IMR-90 (cell line): ENCODE data around the gene PRR22. TPM values are rescaled to one million over a fixed set of nuclear protein-coding genes. Genes with fewer than 3 reads are reported as not detected.

Experiments used
- ATAC-seq: fragments of 200-7000 bp; cut with Tn5 transposase; 2 replicates; pipeline ENCODE4 v1.9.1; 2020; ENCODE audit warnings: low read depth, mild to moderate bottlenecking, moderate library complexity
- BruUV-seq: library from RNA; stranded (reverse); fragments of 400-500 nt; replicated peaks from 2 replicates; lab custom pipeline; 2021; lab: Mats Ljungman, UMichigan
- CTCF ChIA-PET: fragments of 300-600 bp; formaldehyde crosslinking; extraction: SDS; loops from one replicate; lab custom pipeline; 2021; ENCODE audit warnings: antibody characterized with exemption; lab: Yijun Ruan, JAX
- POLR2A ChIA-PET: fragments of 300-600 bp; sonication (Branson Sonifier 250); formaldehyde crosslinking; loops from one replicate; lab custom pipeline; 2022; ENCODE audit warnings: antibody characterized with exemption; ENCODE audit not compliant: unreplicated experiment; lab: Charles Lee
- DNase-seq: peaks from one replicate; pipeline ENCODE4 v3.0.0; 2013
- H2AFZ ChIP-seq: replicated peaks from 2 replicates; pipeline ENCODE3; 2013; ENCODE audit warnings: low read length, mild to moderate bottlenecking; ENCODE audit not compliant: poor library complexity
- H2AK5ac ChIP-seq: 2 replicates; pipeline ENCODE4 v1.6.1; 2013; ENCODE audit warnings: low read depth, low read length, inconsistent platforms
- H2AK9ac ChIP-seq: replicated peaks from 2 replicates; pipeline ENCODE3; 2013; ENCODE audit warnings: mild to moderate bottlenecking, low read depth, low read length, moderate library complexity; ENCODE audit not compliant: poor library complexity
- H2BK120ac ChIP-seq: 2 replicates; pipeline ENCODE4 v1.6.1; 2013; ENCODE audit warnings: low read depth, low read length, inconsistent platforms
- H2BK15ac ChIP-seq: 3 replicates; pipeline ENCODE4 v1.6.1; 2013; ENCODE audit warnings: low read depth, low read length, inconsistent platforms
- H2BK20ac ChIP-seq: 2 replicates; pipeline ENCODE4 v1.6.1; 2013; ENCODE audit warnings: low read depth, mild to moderate bottlenecking, inconsistent platforms, low read length, moderate library complexity
- H2BK5ac ChIP-seq: 2 replicates; pipeline ENCODE4 v1.6.1; 2013; ENCODE audit warnings: mild to moderate bottlenecking, low read depth, low read length, inconsistent platforms; ENCODE audit not compliant: poor library complexity, severe bottlenecking
- H3K14ac ChIP-seq: replicated peaks from 2 replicates; pipeline ENCODE4 v1.6.1; 2013; ENCODE audit warnings: low read depth, low read length, inconsistent platforms
- H3K18ac ChIP-seq: 2 replicates; pipeline ENCODE4 v1.6.1; 2013; ENCODE audit warnings: low read depth, low read length, control low read depth
- H3K23ac ChIP-seq: 2 replicates; pipeline ENCODE4 v1.6.1; 2013; ENCODE audit warnings: low read depth, low read length, inconsistent platforms
- H3K27ac ChIP-seq: 2 replicates; pipeline ENCODE4 v1.5.1; 2013; ENCODE audit warnings: mild to moderate bottlenecking, control low read depth, low read length; ENCODE audit not compliant: insufficient read depth
- H3K27me3 ChIP-seq: 2 replicates; pipeline ENCODE4 v1.6.1; 2013; ENCODE audit warnings: low read length; ENCODE audit not compliant: control insufficient read depth, insufficient read depth
- H3K36me3 ChIP-seq: 2 replicates; pipeline ENCODE4 v1.6.1; 2013; ENCODE audit warnings: low read length, mixed read lengths; ENCODE audit not compliant: control insufficient read depth, insufficient read depth
- H3K4ac ChIP-seq: 2 replicates; pipeline ENCODE4 v1.6.1; 2013; ENCODE audit warnings: low read depth, low read length, inconsistent platforms
- H3K4me1 ChIP-seq: 2 replicates; pipeline ENCODE4 v1.6.1; 2013; ENCODE audit warnings: low read length, mixed read lengths; ENCODE audit not compliant: control insufficient read depth, insufficient read depth
- H3K4me2 ChIP-seq: 2 replicates; pipeline ENCODE4 v1.6.1; 2013; ENCODE audit warnings: low read depth, mild to moderate bottlenecking, control low read depth, low read length, moderate library complexity
- H3K4me3 ChIP-seq: 2 replicates; pipeline ENCODE4 v1.5.1; 2013; ENCODE audit warnings: low read depth, mild to moderate bottlenecking, control low read depth, low read length, moderate library complexity; ENCODE audit not compliant: insufficient read depth
- H3K56ac ChIP-seq: 2 replicates; pipeline ENCODE4 v1.6.1; 2013; ENCODE audit warnings: low read length, inconsistent platforms; ENCODE audit not compliant: insufficient read depth; ENCODE audit errors: extremely low read depth
- H3K79me1 ChIP-seq, 2 experiments: 2 replicates each; pipeline ENCODE4 v1.6.1; 2013; ENCODE audit warnings: low read length in 2 of 2, inconsistent platforms in 1 of 2, low read depth in 1 of 2
- H3K9ac ChIP-seq: 2 replicates; pipeline ENCODE4 v1.6.1; 2013; ENCODE audit warnings: low read depth, low read length, control low read depth
- H3K9me1 ChIP-seq: 2 replicates; pipeline ENCODE4 v1.6.1; 2013; ENCODE audit warnings: low read length, inconsistent platforms; ENCODE audit not compliant: insufficient read depth
- H3K9me3 ChIP-seq: 2 replicates; pipeline ENCODE4 v1.6.1; 2013; ENCODE audit warnings: low read length; ENCODE audit not compliant: control insufficient read depth, insufficient read depth
- H4K20me1 ChIP-seq: 2 replicates; pipeline ENCODE4 v1.6.1; 2013; ENCODE audit warnings: low read length, inconsistent platforms; ENCODE audit not compliant: insufficient read depth
- H4K5ac ChIP-seq: 2 replicates; pipeline ENCODE4 v1.6.1; 2013; ENCODE audit warnings: mild to moderate bottlenecking, low read depth, low read length, control low read depth
- H4K8ac ChIP-seq, 2 experiments: 2 replicates each; pipeline ENCODE4 v1.6.1; 2013; ENCODE audit warnings: low read depth in 2 of 2, low read length in 2 of 2, control low read depth in 1 of 2, inconsistent platforms in 1 of 2
- H4K91ac ChIP-seq: 2 replicates; pipeline ENCODE4 v1.6.1; 2013; ENCODE audit warnings: low read depth, low read length, inconsistent platforms; ENCODE audit not compliant: insufficient read depth
- BHLHE40 ChIP-seq: fragments of 150-350 bp; IDR thresholded peaks from 2 replicates; pipeline ENCODE4 v1.6.1; 2016; ENCODE audit warnings: mild to moderate bottlenecking, low read depth, low read length
- FOS ChIP-seq: fragments of 150-350 bp; IDR thresholded peaks from 2 replicates; pipeline ENCODE4 v1.6.1; 2016; ENCODE audit warnings: low read depth, low read length
- whole genome bisulfite sequencing, 2 experiments: methylation state at CpG; one replicate each; pipeline versions ENCODE4 v1.1.5 to v1.1.7; 2013; ENCODE audit warnings: missing lambda C conversion rate in 2 of 2; ENCODE audit not compliant: insufficient read length in 1 of 2; ENCODE audit errors: extremely low coverage in 2 of 2; 5-methylcytosine and 5-hydroxymethylcytosine counted together
- dilution Hi-C: fragments of 300-500 bp; cut with HindIII; formaldehyde crosslinking; loops from one replicate; pipeline ENCODE4 v1.14.3; 2018; ENCODE audit warnings: low sequenced_read_pairs; ENCODE audit not compliant: unreplicated experiment
- in situ Hi-C: fragments of 300-500 bp; cut with MboI; formaldehyde crosslinking; loops from 3 replicates; pipeline ENCODE4 v1.14.3; 2019; ENCODE audit warnings: low sequenced_read_pairs, inconsistent platforms, mixed read lengths
- intact Hi-C: fragments of 100-400 bp; cut with micrococcal nuclease; formaldehyde crosslinking; loops from 2 replicates; pipeline ENCODE4 v1.10.0; 2022
- polyA plus RNA-seq, 3 experiments: library from polyadenylated mRNA; depleted of rRNA; stranded (reverse); fragments of >200 nt; gene quantifications; 2 replicates each; pipeline ENCODE4 v1.2.3, GENCODE V29; 2012; ENCODE audit warnings: low replicate concordance in 1 of 3
- total RNA-seq: library from RNA; depleted of rRNA; stranded (reverse); fragments of >200 nt; gene quantifications from 2 replicates; pipeline ENCODE4 v1.2.3, GENCODE V29; 2012
- TF ChIP-seq, protein P1 (sequence below): fragments of 150-350 bp; IDR thresholded peaks from 2 replicates; pipeline ENCODE4 v1.6.1; 2017; ENCODE audit warnings: mild to moderate bottlenecking, antibody characterized with exemption, low read length, low read depth

PRR22 gene
- total and polyA plus RNA-seq, 2 of the 4 experiments (the other 2 are of a cell fraction), result 0.92 TPM; not detected in 1

DNA sequence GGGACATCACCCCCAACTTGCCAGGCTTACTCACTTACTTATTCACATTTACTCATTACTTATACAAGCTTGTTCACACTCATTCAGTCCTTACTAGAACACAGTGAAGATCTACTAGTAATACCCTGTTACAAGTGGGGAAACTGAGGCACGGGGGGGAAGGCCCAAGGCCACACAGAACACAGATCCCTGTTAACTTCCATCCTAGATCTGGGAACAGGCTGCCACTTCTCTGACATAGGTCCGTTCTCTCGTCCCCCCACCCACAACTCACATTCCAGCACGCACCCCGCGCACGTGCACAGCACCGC, 18.9 kb upstream of the PRR22 start:
- ChIA-PET CTCF (interaction anchor here (0.6 to 1.9 kb wide), 23 partner anchors 8 to 323 kb away, joined by 3 to 37 read pairs (median 5); partner anchors contain the start of genes DUS3L, NDUFA11 and VMAC), POLR2A (interaction anchor here (1.5 kb wide), 1 partner anchor 25 kb away, joined by 3 read pairs; no protein-coding TSS in a partner anchor)
- Histone ChIP-seq H3K27ac (no peak overlapping the region; the same call in 1 of the 2 replicates), H3K18ac (no peak overlapping the region), H3K4me3 (peak overlapping the region; percentile 10; the same call in 1 of the 2 replicates), H2AFZ (peak overlapping the region; percentile 94), H4K8ac (peak overlapping the region; percentile 31 to 88; a peak in 2 of 4 replicates), H4K20me1 (no peaks in the 10 kb centered on the region), H3K36me3 (no peaks in the 10 kb centered on the region), H3K4ac (peak overlapping the region; percentile 24), H3K9ac (peak overlapping the region; percentile 3; the same call in 1 of the 2 replicates), H3K23ac (peak overlapping the region; percentile 3; the same call in 1 of the 2 replicates), H2BK5ac (no peak overlapping the region), H3K27me3 (peaks cover 34% of the 10 kb centered on the region), H3K14ac (no peak overlapping the region), H2BK20ac (no peak overlapping the region), H2AK5ac (peak overlapping the region; percentile 43), H3K9me1 (no peaks in the 10 kb centered on the region), H4K91ac (peak overlapping the region; percentile 38; the same call in 1 of the 2 replicates), H2BK120ac (no peak overlapping the region), H3K56ac (no peak overlapping the region), H3K4me2 (peak overlapping the region; percentile 60), H3K4me1 (peaks cover 3% of the 10 kb centered on the region; the same call in 1 of the 2 replicates), H3K9me3 (no peaks in the 10 kb centered on the region), H2AK9ac (peak overlapping the region; percentile 31), H4K5ac (no peak overlapping the region), H2BK15ac (0 out of 3 replicates have a peak overlapping the region, but pooled peaks have one; percentile 64), H3K79me1 (no peaks in the 10 kb centered on the region)
- peak; percentile 77 for TF ChIP-seq BHLHE40
- TF ChIP-seq, protein P1, sequence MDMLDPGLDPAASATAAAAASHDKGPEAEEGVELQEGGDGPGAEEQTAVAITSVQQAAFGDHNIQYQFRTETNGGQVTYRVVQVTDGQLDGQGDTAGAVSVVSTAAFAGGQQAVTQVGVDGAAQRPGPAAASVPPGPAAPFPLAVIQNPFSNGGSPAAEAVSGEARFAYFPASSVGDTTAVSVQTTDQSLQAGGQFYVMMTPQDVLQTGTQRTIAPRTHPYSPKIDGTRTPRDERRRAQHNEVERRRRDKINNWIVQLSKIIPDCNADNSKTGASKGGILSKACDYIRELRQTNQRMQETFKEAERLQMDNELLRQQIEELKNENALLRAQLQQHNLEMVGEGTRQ, result peak; percentile 3; the same call in 1 of the 2 replicates
- no peak for TF ChIP-seq FOS
- BruUV-seq, result no TSS peak
- DNase-seq (no peak), ATAC-seq (no peak)
- dilution Hi-C loops, result no loop called here
- in situ Hi-C loops, result loop anchor here (5.0 to 10.0 kb wide), 2 partner anchors 89 to 221 kb away; no protein-coding TSS in a partner anchor
- WGBS, 2 experiments, result no CpG with 5 or more reads among the region's 8 CpGs
- intact Hi-C loops, result loop anchor here (5.0 to 10.0 kb wide), 2 partner anchors 161 to 219 kb away; no protein-coding TSS in a partner anchor
